NCI-H2171 (cell line): ENCODE data around the gene SORCS2.
"Not testable (repeated sequence)": the region's sequence is repeated elsewhere in the genome, so short reads cannot be mapped to it uniquely, and the experiment has no call there.

ENCODE experiments used
- DNase-seq: peaks from one replicate; lab custom pipeline; 2025; lab: John Stamatoyannopoulos, UW

SORCS2 gene

GRCh38 chr4:7554905-7555304 is 362.6 kb downstream of the SORCS2 start:
- DNase-seq = no peak

GRCh38 chr4:7556558-7556957 is 364.2 kb downstream of the SORCS2 start:
- DNase-seq = no peak

GRCh38 chr4:7557456-7557855 is 365.1 kb downstream of the SORCS2 start:
- no peak for DNase-seq

GRCh38 chr4:7558436-7558835 is 366.1 kb downstream of the SORCS2 start:
- DNase-seq = no peak

- DNase-seq = no peak
Measured at GRCh38 chr4:7559316-7559715, 367.0 kb downstream of the SORCS2 start.

- no peak for DNase-seq
Measured at GRCh38 chr4:7559741-7560395, 367.5 kb downstream of the SORCS2 start.

GRCh38 chr4:7561557-7561956 is 369.2 kb downstream of the SORCS2 start:
- no peak for DNase-seq

- no peak for DNase-seq
Measured at GRCh38 chr4:7564242-7564641, 371.9 kb downstream of the SORCS2 start.

GRCh38 chr4:7565483-7565882 is 373.1 kb downstream of the SORCS2 start:
- no peak for DNase-seq

GRCh38 chr4:7569810-7570783 is 377.8 kb downstream of the SORCS2 start:
- DNase-seq = no peak

GRCh38 chr4:7571001-7571400 is 378.7 kb downstream of the SORCS2 start:
- no peak for DNase-seq

GRCh38 chr4:7571701-7572100 is 379.4 kb downstream of the SORCS2 start:
- DNase-seq = no peak

GRCh38 chr4:7572894-7573293 is 380.6 kb downstream of the SORCS2 start:
- no peak for DNase-seq

- DNase-seq = no peak
Measured at GRCh38 chr4:7573576-7574091, 381.3 kb downstream of the SORCS2 start.

- DNase-seq = no peak
Measured at GRCh38 chr4:7574287-7575014, 382.1 kb downstream of the SORCS2 start.

- no peak for DNase-seq
Measured at GRCh38 chr4:7575426-7575825, 383.1 kb downstream of the SORCS2 start.

GRCh38 chr4:7577361-7578039 is 385.2 kb downstream of the SORCS2 start:
- DNase-seq = not testable (repeated sequence)

- DNase-seq = no peak
Measured at GRCh38 chr4:7581477-7581876, 389.1 kb downstream of the SORCS2 start.

GRCh38 chr4:7582313-7583097 is 390.2 kb downstream of the SORCS2 start:
- DNase-seq = no peak

- no peak for DNase-seq
Measured at GRCh38 chr4:7584098-7584497, 391.8 kb downstream of the SORCS2 start.

GRCh38 chr4:7584606-7585159 is 392.3 kb downstream of the SORCS2 start:
- no peak for DNase-seq
